GM18498 (cell line): Measurements from ENCODE around the gene FN3K.

Source experiments
- ATAC-seq: cut with Tn5 transposase; IDR thresholded peaks from one replicate; pipeline ENCODE4 v1.9.1; 2021; ENCODE audit warnings: mild to moderate bottlenecking, moderate library complexity; ENCODE audit not compliant: unreplicated experiment

FN3K gene

GRCh38 chr17:82793974-82794630 lies 58.7 kb downstream of the FN3K start:
- ATAC-seq, result no peak

- no peak for ATAC-seq
These were observed 59.5 kb downstream of the FN3K start for GRCh38 chr17:82794781-82795482.

- no peak for ATAC-seq
These were observed 60.2 kb downstream of the FN3K start for GRCh38 chr17:82795615-82796014.

GRCh38 chr17:82797061-82797460 lies 61.6 kb downstream of the FN3K start:
- no peak for ATAC-seq

GRCh38 chr17:82798752-82799151 lies 63.3 kb downstream of the FN3K start:
- ATAC-seq, result no peak

GRCh38 chr17:82799591-82799990 lies 64.2 kb downstream of the FN3K start:
- no peak for ATAC-seq
